ENCODE results near the gene GRHL1.

The GRHL1 gene

GRCh38 chr2:10047616-10048500, 96.4 kb downstream of the GRHL1 start:
- DNase-seq = no peak

- no peak for DNase-seq
These were observed 97.1 kb downstream of the GRHL1 start for GRCh38 chr2:10048501-10049171.

All from NCI-H345 (cell line).